Breast epithelium (tissue), 3 donors: ENCODE results near the gene AFF4.

Experiments used
- CTCF ChIP-seq, 3 donors: fragments of 450-650 bp; IDR thresholded peaks; one replicate each; pipeline ENCODE4 v1.5.1; 2016 to 2017; ENCODE audit warnings: antibody characterized with exemption in 3 of 3, mild to moderate bottlenecking in 3 of 3, moderate library complexity in 3 of 3
- POLR2A ChIP-seq: fragments of 450-650 bp; IDR thresholded peaks from one replicate; pipeline ENCODE4 v1.6.1; 2016; ENCODE audit warnings: antibody characterized with exemption, mild to moderate bottlenecking, moderate library complexity
- POLR2AphosphoS5 ChIP-seq, 3 donors: sonication (generic); formaldehyde crosslinking; IDR thresholded peaks; one replicate each; pipeline ENCODE4 v1.6.1; 2017; ENCODE audit warnings: antibody characterized with exemption in 3 of 3

GRCh38 chr5:132877938-132878337, 85.5 kb downstream of the AFF4 start:
- TF ChIP-seq CTCF (IDR thresholded peaks at IDR 0.05) (no peak), POLR2AphosphoS5 (IDR thresholded peaks at IDR 0.05) (no peak), POLR2A (no peak)
